Measurements from ENCODE around the gene HSPA9.

HSPA9 gene

GRCh38 chr5:138557677-138558076 is 17.5 kb downstream of the HSPA9 start:
- no peak for DNase-seq

DNA sequence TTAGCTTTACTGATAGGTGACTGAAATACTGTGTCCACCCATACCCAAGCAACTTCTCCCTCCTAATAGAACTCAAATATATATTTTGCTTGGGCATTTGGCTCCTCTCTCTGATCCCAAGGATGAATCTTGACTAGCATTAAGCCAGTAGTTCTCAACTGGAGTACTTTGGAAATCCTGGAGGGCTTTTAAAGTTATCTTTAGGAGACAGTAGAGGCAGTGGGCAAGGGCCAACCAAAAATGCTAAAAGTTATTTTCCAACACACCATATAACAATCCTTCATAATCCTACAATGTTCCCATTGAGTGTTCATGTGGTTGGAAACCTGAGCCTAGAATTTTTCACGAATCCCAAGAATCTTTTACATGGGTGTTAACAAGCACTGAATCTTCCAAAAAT is 21.1 kb downstream of the HSPA9 start:
- DNase-seq: no peak

DNA sequence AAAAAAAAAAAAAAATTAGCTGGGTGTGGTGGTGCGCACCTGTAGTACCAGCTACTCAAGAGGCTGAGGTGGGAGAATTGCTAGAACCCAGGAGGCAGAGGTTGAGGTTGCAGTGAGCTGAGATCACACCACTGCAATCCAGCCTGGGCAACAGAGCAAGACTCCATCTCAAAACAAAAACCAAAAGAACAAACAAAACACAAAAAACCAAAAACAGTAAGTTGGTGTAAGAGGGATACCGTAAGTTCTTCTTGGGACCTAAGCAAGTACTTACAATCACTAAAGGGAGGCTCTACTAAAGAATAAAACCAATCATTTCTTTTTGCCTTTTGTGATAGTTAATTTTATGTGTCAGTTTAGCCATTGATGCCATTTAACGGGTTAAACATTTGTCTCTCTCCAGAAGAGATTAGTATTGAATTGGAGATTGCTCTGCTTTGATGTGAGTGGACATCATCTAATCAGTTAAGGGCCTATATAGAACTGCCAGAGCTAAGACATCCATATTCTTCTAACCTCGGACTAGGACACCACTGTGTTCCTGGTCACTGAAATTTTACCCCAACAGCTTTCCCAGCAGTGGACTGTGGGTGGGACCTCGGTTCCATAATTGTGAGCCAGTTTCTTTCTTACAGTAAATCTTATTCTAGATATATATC is 21.6 kb downstream of the HSPA9 start:
- DNase-seq: no peak

- no peak for DNase-seq
Measured at GRCh38 chr5:138552657-138553056, 22.5 kb downstream of the HSPA9 start.

GRCh38 chr5:138549414-138549813 is 25.8 kb downstream of the HSPA9 start:
- no peak for DNase-seq

- DNase-seq: no peak
Measured at GRCh38 chr5:138545919-138546562, 29.2 kb downstream of the HSPA9 start.

GRCh38 chr5:138544181-138545134 is 30.7 kb downstream of the HSPA9 start:
- DNase-seq: no peak

- no peak for DNase-seq
Measured at GRCh38 chr5:138543730-138544104, 31.5 kb downstream of the HSPA9 start.

DNA sequence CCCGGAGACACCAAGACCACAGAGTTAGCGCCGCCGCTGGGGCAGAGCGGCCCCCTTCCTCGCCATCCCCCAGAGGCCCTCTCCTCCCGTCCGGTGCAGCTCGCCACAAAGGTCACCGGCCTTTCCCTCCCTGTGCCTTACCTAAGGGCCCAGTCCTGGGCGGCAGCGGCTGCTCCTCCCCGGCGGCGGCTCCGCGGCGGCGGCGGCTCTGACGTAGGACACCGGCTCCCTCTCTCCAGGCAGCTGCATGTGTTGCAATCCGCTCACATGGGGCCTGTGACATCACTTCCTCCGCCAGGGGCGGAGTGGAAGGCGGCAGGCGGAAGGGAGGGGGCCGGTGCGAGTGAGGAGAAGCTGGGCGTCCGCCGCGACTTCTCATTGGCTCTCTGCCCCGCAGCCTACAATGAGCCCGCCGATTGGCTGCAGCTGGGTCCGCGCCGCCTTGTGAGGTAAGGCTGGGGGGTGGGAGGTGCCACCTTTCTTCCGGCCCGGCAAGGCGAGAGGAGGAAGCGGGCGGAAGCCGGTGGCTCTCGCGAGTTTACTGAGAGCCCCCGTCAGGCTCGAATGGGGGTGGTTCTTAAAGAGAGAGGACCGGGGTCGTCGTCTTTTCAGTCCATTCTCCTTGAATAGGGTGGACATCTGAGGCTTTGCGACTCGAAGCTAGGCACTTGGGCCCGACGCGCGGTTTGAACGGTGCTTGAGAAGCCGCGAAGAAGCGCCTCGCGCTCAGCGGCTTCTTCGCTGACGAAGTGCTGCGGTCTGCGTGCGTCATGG is 32.1 kb downstream of the HSPA9 start, which contains the start of gene ETF1:
Gene ETF1, minus strand, starts transcription at position 281 of the 774 bp plus-strand sequence. CDS start 318 bp downstream, outside the sequence.
- peak; percentile 100 for DNase-seq

DNA sequence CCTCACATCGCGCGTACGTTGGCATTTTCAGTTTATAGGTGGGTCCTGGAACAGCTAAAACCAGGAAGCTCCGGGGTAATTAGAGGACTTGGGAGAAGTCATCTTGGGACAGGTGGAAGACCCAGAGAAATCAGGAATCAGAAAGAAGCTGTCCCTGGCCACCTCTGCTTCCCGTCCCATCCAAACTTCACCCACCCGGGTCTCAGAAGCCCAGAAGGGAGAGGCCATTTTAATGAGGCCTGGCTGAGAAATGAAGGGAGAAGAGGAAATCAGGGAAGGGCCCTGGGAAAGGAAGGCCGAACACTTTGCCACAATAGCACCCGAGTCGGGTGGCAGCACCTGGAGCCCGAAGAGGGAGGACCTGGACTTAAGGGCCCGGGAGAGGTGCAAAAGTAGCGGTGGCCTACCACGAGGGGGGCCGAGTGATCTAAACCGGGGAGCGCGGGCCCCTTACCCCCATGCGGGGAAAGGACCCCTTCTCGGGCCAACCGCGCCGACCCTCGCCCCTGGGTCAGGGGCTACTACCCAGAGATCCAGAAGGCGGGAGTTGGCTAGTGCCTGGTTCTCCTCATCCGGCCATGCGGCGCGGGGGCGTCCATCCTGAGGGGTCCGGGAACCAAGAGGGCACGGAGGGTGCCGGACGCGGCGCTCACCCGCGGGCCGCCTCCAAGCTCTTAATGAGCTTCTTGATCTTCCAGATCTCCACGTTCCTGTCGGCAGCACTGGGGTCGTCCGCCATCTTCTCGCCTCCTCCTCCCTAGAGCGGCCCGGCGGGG is 32.8 kb downstream of the HSPA9 start:
- no peak for DNase-seq

DNA sequence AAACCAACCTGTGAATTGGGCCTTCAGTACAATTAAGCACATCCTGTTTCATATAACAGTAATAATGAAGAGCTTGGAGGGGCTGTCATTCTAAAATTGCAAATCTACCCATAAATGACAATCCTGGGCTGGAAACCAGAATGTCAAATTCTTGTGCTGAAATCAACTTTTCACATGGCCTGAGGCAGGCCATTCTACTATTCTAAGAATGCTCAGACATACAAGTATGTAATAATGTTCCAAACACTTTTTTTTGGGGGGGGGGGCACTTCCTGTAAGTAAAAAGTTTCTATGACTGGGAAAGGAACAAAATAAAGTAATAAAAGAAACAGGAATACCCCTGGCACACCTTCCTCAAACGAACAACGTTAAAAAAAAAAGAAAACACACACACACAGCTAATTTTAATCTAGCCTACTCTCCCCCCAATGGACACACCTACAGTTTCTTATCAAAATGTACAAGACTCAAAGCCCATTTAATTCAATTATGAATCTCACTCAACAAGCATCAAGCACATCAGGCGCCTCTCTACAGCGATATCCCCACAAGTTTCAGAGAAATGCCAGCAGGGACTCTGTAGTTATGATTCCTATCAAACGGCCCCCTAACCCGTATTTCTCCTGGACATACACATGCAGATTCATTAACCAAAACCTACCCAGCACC is 33.6 kb downstream of the HSPA9 start:
- DNase-seq: no peak

DNA sequence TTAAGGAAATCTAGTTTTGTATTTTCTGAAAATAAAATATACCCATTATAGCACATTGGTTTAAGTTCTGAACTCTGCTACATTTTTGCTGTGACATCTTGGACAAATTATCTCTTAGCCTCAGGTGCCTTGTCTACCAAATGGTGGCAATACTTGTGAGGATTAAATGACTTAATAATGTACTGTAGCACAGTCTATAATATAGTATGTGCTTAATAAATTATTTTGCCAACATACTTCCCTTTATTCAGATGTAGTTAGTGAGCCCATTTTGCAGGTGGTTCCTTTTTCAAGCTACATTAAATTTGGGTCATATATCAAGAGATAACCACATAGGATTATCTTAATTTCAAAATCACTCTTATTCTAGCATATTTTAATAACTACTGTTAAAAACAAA is 35.4 kb downstream of the HSPA9 start:
- DNase-seq: no peak

DNA sequence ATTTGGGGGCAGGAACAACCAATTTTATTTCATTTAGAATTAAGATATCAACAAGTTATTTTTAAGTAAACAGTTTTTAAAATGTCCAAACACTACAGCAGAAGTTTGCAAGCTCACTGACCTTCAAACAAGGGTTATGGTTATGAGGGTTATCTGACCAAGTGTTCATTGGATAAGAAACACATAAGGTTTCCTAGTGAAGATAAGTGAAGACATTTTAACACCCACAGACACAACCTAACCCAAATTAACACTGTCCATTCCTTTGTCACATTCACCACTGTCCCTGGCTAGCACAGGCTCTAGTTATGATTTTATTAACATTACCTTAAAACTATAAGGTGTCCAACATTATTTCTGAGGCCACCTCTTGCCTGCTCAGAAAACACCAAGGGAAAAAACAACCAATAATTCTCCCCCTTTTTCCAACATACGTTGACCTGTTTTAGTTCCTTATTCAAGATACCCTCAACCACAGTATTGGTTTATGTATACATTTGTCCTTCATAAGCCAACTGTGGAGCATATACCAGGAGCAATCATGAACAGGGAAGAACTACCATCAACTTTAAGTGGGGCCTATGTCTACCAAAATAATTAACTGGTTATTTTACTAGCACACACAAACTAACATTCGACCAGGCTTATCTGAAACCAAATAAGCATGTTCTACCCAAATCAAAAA is 36.1 kb downstream of the HSPA9 start:
- no peak for DNase-seq

DNA sequence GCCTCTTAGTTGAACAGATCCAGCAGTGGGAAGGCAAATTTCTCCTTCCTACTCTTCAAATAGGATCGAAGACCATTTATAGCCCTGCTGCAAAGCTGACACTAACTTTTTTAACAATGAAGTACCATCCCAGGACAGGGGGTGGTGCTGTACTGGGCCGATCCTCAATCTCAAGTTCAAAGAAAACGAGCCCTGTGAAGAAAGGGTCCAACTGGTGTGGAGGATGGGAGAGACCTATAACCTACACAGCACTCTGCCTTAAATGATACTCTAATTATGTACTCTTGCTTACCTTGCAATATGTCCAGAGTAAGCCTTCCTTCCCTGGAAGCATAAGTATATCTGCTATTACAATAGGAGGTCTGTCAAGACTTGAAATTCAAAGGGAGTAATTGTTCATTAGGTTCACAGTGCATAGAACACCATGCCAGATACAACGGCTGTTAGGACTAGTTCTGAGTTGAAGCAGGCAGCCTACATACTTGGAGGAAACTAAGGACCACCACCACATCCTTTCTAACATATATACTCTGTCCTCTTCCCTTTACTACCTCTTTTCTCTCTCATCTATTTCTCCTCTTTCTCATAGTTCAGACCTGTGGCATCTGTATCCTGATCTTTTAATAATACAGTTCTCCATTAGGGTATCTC is 38.4 kb downstream of the HSPA9 start:
- DNase-seq: no peak

DNA sequence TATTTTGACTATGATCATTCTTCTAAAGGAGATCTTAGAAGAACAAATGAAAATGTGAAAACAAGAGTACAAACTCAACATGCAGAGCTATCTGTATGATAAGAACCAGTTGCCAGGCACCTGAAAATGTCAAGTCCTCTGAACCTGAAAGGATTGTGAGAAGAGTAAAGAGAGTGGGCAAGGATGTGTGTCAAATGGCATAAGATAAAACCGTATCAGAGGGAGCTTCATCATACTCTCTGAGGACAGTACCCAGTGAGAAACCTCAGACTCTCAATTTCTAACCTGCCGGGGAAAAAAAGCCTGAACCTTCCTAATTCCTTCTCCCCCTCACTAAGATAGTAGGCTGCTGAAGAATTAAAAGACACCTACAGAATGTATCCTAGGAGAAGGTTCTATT is 39.0 kb downstream of the HSPA9 start:
- DNase-seq: no peak

DNA sequence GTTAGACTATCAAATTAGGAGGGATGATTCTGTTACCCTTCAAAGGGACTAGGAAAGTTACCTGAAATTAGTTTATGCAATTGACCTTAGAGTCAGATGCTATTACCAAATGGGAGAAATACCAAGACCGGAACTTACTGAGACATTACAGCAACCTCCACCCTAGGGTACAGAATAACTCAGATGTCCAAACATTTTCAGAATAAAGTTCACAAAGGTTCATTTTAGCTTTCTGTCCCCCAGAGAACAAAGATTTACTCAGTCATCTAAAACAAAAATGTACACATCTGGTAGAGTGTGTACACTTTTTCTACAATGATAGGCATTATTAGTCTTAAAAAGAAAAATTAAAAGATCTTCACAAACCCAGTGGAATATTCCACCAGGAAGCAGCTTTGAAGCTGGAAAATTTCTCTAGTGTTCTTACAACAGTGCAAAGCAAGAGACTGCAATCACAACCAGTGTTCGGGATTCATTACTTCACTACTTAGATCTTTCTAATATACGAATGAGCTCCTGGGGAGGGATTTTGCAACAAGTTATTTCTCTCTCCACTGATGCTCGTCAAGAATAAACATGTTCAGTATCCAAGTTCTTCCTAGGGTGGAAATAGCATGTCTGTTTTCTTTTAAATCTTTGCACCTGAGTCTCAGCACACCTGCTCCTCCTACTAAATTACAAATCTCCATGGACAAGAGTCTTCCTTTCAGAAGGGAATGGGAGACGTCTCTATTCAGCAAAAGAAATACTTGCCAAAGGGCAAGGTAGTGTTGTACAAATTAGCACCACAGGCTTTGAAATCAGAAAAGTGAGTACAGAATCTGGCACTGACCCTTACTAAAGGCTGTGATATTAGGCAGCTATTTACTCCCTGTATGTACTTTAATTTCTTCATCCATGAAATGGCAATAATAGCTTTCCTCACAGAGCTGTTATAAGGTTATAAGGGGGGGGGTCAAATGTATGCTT is 40.9 kb downstream of the HSPA9 start:
- DNase-seq: no peak

DNA sequence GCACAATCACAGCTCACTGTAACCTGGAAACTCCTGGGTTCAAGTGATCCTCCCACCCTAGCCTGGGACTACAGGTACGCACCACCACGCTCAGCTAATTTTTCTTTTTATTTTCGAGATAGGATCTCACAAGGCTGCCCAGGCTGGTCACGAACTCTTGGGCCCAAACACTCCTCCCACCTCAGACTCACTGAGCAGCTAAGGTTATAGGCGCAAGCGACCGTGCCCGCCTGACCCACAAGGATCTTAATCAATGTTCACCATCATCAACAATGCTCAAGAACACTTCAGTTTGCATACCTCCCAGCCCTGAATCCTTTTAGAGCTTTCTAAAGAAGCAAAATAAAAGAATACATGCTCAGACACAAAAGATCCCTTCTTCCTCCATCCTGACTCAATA is 45.4 kb downstream of the HSPA9 start:
- no peak for DNase-seq

DNA sequence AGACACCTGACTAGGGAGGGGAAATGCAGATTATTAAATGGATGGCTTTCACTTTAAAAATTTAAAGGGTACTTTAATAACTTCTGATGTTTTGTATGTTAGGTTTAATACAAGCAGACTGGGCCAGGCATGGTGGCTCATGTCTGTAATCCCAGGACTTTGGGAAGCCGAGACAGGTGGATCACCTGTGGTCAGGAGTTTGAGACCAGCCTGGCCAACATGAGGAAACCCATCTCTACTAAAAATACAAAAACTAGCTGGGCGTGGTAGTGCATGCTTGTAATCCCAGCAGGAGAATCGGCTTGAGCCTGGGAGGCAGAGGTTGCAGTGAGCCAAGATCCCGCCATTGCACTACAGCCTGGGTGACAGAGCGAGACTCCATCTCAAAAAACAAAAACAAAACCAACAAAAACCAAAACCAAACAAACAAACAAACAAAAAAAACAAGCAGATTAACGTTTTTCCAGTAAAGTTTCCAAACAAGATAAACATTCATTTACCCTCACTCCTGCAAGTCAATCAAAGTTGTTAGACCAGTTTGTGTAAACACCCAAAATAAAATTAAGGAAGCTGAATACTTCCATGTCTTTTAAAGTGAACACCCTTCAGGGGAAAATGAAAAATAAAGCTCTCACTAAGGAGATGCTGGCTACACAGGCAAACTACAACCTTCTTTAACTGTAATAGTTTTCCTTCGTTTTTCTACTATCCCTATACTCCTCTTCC is 46.3 kb downstream of the HSPA9 start:
- DNase-seq: no peak

Measured in activated effector memory CD4-positive, alpha-beta T cell treated with Interleukin-2 at 50 U/mL for 16 hours (primary cell).